Sigmoid colon (tissue), 7 donors: ENCODE results near the gene PTMA. TPM values are rescaled to one million over a fixed set of nuclear protein-coding genes. Genes with fewer than 3 reads are reported as not detected.

ENCODE experiments used
- DNase-seq: peaks from one replicate; pipeline ENCODE4 v3.0.0-alpha.2; 2019
- H3K27ac ChIP-seq, 4 donors: fragments of 200-600 bp; sonication (generic); one replicate each; pipeline ENCODE4 v1.5.1; 2016 to 2019; ENCODE audit warnings: mild to moderate bottlenecking in 1 of 4
- H3K27me3 ChIP-seq, 3 donors: fragments of 200-600 bp; sonication (generic); one replicate each; pipeline ENCODE4 v1.5.1; 2019; ENCODE audit warnings: mild to moderate bottlenecking in 1 of 3
- H3K36me3 ChIP-seq, 4 donors: fragments of 200-600 bp; sonication (generic); one replicate each; pipeline ENCODE4 v1.5.1; 2016 to 2019
- H3K4me1 ChIP-seq, 4 donors: fragments of 200-600 bp; sonication (generic); one replicate each; pipeline ENCODE4 v1.5.1; 2017 to 2019
- H3K4me3 ChIP-seq, 4 donors: fragments of 200-600 bp; sonication (generic); one replicate each; pipeline ENCODE4 v1.5.1; 2017 to 2019; ENCODE audit warnings: mild to moderate bottlenecking in 2 of 4, moderate library complexity in 1 of 4
- H3K9me3 ChIP-seq, 4 donors: fragments of 200-600 bp in 3 of 4; sonication (generic) in 3 of 4; one replicate each; pipeline versions ENCODE4 v1.5.1 to v1.6.1; 2013 to 2019
- EP300 ChIP-seq, 4 donors: sonication (generic); formaldehyde crosslinking; IDR thresholded peaks; one replicate each; pipeline ENCODE4 v1.6.1; 2017; ENCODE audit warnings: antibody characterized with exemption in 4 of 4
- POLR2A ChIP-seq, 2 donors: fragments of 450-650 bp; IDR thresholded peaks; one replicate each; pipeline ENCODE4 v1.6.1; 2016; ENCODE audit warnings: antibody characterized with exemption in 2 of 2, mild to moderate bottlenecking in 2 of 2, moderate library complexity in 2 of 2
- POLR2AphosphoS5 ChIP-seq, 4 donors: sonication (generic); formaldehyde crosslinking; IDR thresholded peaks; one replicate each; pipeline ENCODE4 v1.6.1; 2017; ENCODE audit warnings: antibody characterized with exemption in 4 of 4
- WGBS, 2 donors: extraction: QIAGEN DNeasy Blood & Tissue Kit; methylation state at CpG; one replicate each; pipeline ENCODE4 v1.1.7; 2013; 5-methylcytosine and 5-hydroxymethylcytosine counted together
- intact Hi-C: fragments of 100-400 bp; cut with DNase I; formaldehyde crosslinking; loops from one replicate; pipeline ENCODE4 v1.15.1; 2023
- polyA plus RNA-seq, 3 donors: library from polyadenylated mRNA; stranded (reverse); fragments of 200-250 nt; gene quantifications; one replicate each; pipeline ENCODE4 v1.2.3, GENCODE V29; 2013
- total RNA-seq, 4 donors: library from RNA; depleted of rRNA; stranded (reverse); fragments of >200 nt; gene quantifications; one replicate each; pipeline ENCODE4 v1.1.0, GENCODE V29; 2016
- TF ChIP-seq, protein P1 (sequence below), 4 experiments: fragments of 450-650 bp in 3 of 4; fragments of 200-600 bp in 1 of 4; IDR thresholded peaks; one replicate each; pipeline ENCODE4 v1.5.1; 2016 to 2019; ENCODE audit warnings: antibody characterized with exemption in 4 of 4, mild to moderate bottlenecking in 3 of 4, moderate library complexity in 2 of 4
- donor health status: healthy with polysubstance abuse.
- donor health status: Bipolar disorder and iron deficiency.
- donor health status: healthy.

PTMA gene
- total and polyA plus RNA-seq, 7 donors = 807 to 2,683 (median 1,142) TPM

GRCh38 chr2:231683292-231684235 is 24.8 kb upstream of the PTMA start:
- Histone ChIP-seq H3K9me3 (no peaks in the 10 kb centered on the region), H3K4me3 (no peak overlapping the region), H3K4me1 (peaks cover 0 to 25% (median 15%) of the 10 kb centered on the region in 4 donors), H3K27ac (no peak overlapping the region), H3K36me3 (no peaks in the 10 kb centered on the region), H3K27me3 (no peaks in the 10 kb centered on the region)
- intact Hi-C loops = loop anchor here (10.0 kb wide), 1 partner anchor 101 kb away; the partner anchor contains the start of genes COPS7B and PDE6D
- WGBS, 2 donors = 65 to 81% methylated on average over 8 of the region's 8 CpGs
- DNase-seq = peak; percentile 58
- TF ChIP-seq EP300 (IDR thresholded peaks at IDR 0.05) (no peak), POLR2AphosphoS5 (IDR thresholded peaks at IDR 0.05) (no peak)

- no peak overlapping the region for H3K27ac ChIP-seq
Measured at GRCh38 chr2:231684314-231685223, 23.8 kb upstream of the PTMA start.

GRCh38 chr2:231685349-231686191 is 22.8 kb upstream of the PTMA start:
- H3K27ac ChIP-seq = no peak overlapping the region
- TF ChIP-seq POLR2A (IDR thresholded peaks at IDR 0.05) (no peak), EP300 (IDR thresholded peaks at IDR 0.05) (no peak), POLR2AphosphoS5 (IDR thresholded peaks at IDR 0.05) (no peak)
- TF ChIP-seq, protein P1, sequence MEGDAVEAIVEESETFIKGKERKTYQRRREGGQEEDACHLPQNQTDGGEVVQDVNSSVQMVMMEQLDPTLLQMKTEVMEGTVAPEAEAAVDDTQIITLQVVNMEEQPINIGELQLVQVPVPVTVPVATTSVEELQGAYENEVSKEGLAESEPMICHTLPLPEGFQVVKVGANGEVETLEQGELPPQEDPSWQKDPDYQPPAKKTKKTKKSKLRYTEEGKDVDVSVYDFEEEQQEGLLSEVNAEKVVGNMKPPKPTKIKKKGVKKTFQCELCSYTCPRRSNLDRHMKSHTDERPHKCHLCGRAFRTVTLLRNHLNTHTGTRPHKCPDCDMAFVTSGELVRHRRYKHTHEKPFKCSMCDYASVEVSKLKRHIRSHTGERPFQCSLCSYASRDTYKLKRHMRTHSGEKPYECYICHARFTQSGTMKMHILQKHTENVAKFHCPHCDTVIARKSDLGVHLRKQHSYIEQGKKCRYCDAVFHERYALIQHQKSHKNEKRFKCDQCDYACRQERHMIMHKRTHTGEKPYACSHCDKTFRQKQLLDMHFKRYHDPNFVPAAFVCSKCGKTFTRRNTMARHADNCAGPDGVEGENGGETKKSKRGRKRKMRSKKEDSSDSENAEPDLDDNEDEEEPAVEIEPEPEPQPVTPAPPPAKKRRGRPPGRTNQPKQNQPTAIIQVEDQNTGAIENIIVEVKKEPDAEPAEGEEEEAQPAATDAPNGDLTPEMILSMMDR (IDR thresholded peaks at IDR 0.05) = no peak
- peaks cover 0 to 20% (median 14%) of the 10 kb centered on the region in 4 donors for H3K4me1 ChIP-seq
- no peak for DNase-seq
- H3K36me3 ChIP-seq = no peaks in the 10 kb centered on the region
- 83 to 89% methylated on average over 20 of the region's 20 CpGs for WGBS, 2 donors
- no peaks in the 10 kb centered on the region for H3K27me3 ChIP-seq
- no peak overlapping the region for H3K4me3 ChIP-seq
- H3K9me3 ChIP-seq = no peaks in the 10 kb centered on the region
- intact Hi-C loops = loop anchor here (10.0 kb wide), 1 partner anchor 99 kb away; the partner anchor contains the start of genes COPS7B and PDE6D

More at GRCh38 chr2:231684314-231685223, 23.8 kb upstream of the PTMA start:
- intact Hi-C loops = loop anchor here (10.0 kb wide), 1 partner anchor 100 kb away; the partner anchor contains the start of genes COPS7B and PDE6D
- DNase-seq = peak; percentile 52
- H3K4me3 ChIP-seq = no peak overlapping the region
- TF ChIP-seq, protein P1 (IDR thresholded peaks at IDR 0.05) = no peak
- TF ChIP-seq POLR2A (IDR thresholded peaks at IDR 0.05) (no peak), EP300 (IDR thresholded peaks at IDR 0.05) (no peak), POLR2AphosphoS5 (IDR thresholded peaks at IDR 0.05) (no peak)
- no peaks in the 10 kb centered on the region for H3K9me3 ChIP-seq
- H3K27me3 ChIP-seq = no peaks in the 10 kb centered on the region
- 75 to 85% methylated on average over 22 of the region's 22 CpGs for WGBS, 2 donors
- H3K4me1 ChIP-seq = peaks cover 0 to 25% (median 15%) of the 10 kb centered on the region in 4 donors
- no peaks in the 10 kb centered on the region for H3K36me3 ChIP-seq

- Histone ChIP-seq H3K27me3 (no peaks in the 10 kb centered on the region), H3K4me1 (peaks cover 0 to 15% (median 10%) of the 10 kb centered on the region in 4 donors), H3K27ac (no peak overlapping the region), H3K4me3 (no peak overlapping the region), H3K36me3 (no peaks in the 10 kb centered on the region), H3K9me3 (no peaks in the 10 kb centered on the region)
- no peak for TF ChIP-seq EP300 (IDR thresholded peaks at IDR 0.05)
- intact Hi-C loops = loop anchor here (10.0 kb wide), 1 partner anchor 98 kb away; the partner anchor contains the start of genes COPS7B and PDE6D
- 90 to 91% methylated on average over 11 of the region's 11 CpGs for WGBS, 2 donors
- no peak for DNase-seq
Measured at GRCh38 chr2:231686192-231687100, 21.9 kb upstream of the PTMA start.
